HCT116 (cell line): ENCODE data around the gene CLEC4F. TPM values are rescaled to one million over a fixed set of nuclear protein-coding genes. Genes with fewer than 3 reads are reported as not detected.

Experiments
- ATAC-seq: fragments of 200-7000 bp; cut with Tn5 transposase; 2 replicates; pipeline ENCODE4 v1.9.1; 2020; ENCODE audit warnings: mild to moderate bottlenecking, moderate library complexity
- BruUV-seq: library from RNA; stranded (reverse); fragments of 400-500 nt; replicated peaks from 2 replicates; lab custom pipeline; 2021; lab: Mats Ljungman, UMichigan
- CTCF ChIA-PET: fragments of 300-600 bp; sonication (Branson Sonifier 250); formaldehyde crosslinking; loops from one replicate; lab custom pipeline; 2021; ENCODE audit warnings: antibody characterized with exemption; lab: Charles Lee
- POLR2A ChIA-PET: fragments of 300-600, 350-600 bp; sonication (Branson Sonifier 250); formaldehyde crosslinking; loops from one replicate; lab custom pipeline; 2021; ENCODE audit warnings: antibody characterized with exemption; lab: Charles Lee
- RAD21 ChIA-PET, 2 experiments: fragments of 300-600 bp; sonication (Branson Sonifier 250); formaldehyde crosslinking; loops; one replicate each; lab custom pipeline; 2023; ENCODE audit warnings: low total read pairs in 2 of 2; ENCODE audit not compliant: uncharacterized antibody in 2 of 2, unreplicated experiment in 2 of 2, low non-redundant PET in 1 of 2; lab: Charles Lee
- DNase-seq: peaks from one replicate; pipeline ENCODE4 v3.0.0-alpha.2; 2010; ENCODE audit warnings: low read depth, low spot score
- H2AFZ ChIP-seq: fragments of 200-600 bp; shearing (Covaris generic), sonication (generic); 2 replicates; pipeline ENCODE4 v1.6.1; 2017; ENCODE audit warnings: low read depth, mixed run types, mixed read lengths, antibody characterized with exemption, low read length; ENCODE audit not compliant: poor library complexity, severe bottlenecking
- H3K27ac ChIP-seq: 2 replicates; pipeline ENCODE4 v1.5.1; 2012; ENCODE audit warnings: low read depth, low read length
- H3K27me3 ChIP-seq: fragments of 200-600 bp; sonication (generic); 2 replicates; pipeline ENCODE4 v1.6.1; 2016; ENCODE audit warnings: mixed run types, low read length, mixed read lengths; ENCODE audit not compliant: insufficient read depth
- H3K36me3 ChIP-seq, 2 experiments: fragments of 200-500 bp in 1 of 2; fragments of 200-600 bp in 1 of 2; sonication (Bioruptor generic) in 1 of 2; sonication (generic) in 1 of 2; 2 replicates each; pipeline versions ENCODE4 v1.5.1 to v1.6.1; 2014 to 2016; ENCODE audit warnings: low read length in 2 of 2, inconsistent platforms in 1 of 2, mixed read lengths in 1 of 2, mixed run types in 1 of 2; ENCODE audit not compliant: insufficient read depth in 2 of 2, control insufficient read depth in 1 of 2
- H3K4me1 ChIP-seq, 2 experiments: fragments of 200-600 bp in 1 of 2; sonication (generic) in 1 of 2; 2 replicates each; pipeline versions ENCODE4 v1.5.1 to v1.6.1; 2012 to 2017; ENCODE audit warnings: low read length in 2 of 2, inconsistent platforms in 1 of 2, mild to moderate bottlenecking in 1 of 2, mixed read lengths in 1 of 2, mixed run types in 1 of 2, moderate library complexity in 1 of 2; ENCODE audit not compliant: insufficient read depth in 2 of 2, control insufficient read depth in 1 of 2
- H3K4me2 ChIP-seq: fragments of 200-600 bp; sonication (generic); 2 replicates; pipeline ENCODE4 v1.6.1; 2017; ENCODE audit warnings: mixed run types, low read length, mixed read lengths
- H3K4me3 ChIP-seq, 2 experiments: fragments of 200-600 bp in 1 of 2; sonication (generic) in 1 of 2; replicated peaks in 1 of 2; 2 replicates each; pipeline ENCODE4 v1.5.1; 2011 to 2016; ENCODE audit warnings: low read length in 2 of 2, control low read depth in 1 of 2, low read depth in 1 of 2, mild to moderate bottlenecking in 1 of 2, mixed read lengths in 1 of 2, mixed run types in 1 of 2
- H3K79me2 ChIP-seq: fragments of 200-600 bp; sonication (generic); 2 replicates; pipeline ENCODE4 v1.6.1; 2017; ENCODE audit warnings: mild to moderate bottlenecking, mixed run types, low read length, moderate library complexity, mixed read lengths; ENCODE audit not compliant: insufficient read depth
- H3K9ac ChIP-seq: fragments of 200-600 bp; sonication (generic); 2 replicates; pipeline ENCODE4 v1.6.1; 2016; ENCODE audit warnings: low read length, mixed read lengths
- H3K9me2 ChIP-seq: fragments of 200-600 bp; sonication (generic), shearing (Covaris generic); 2 replicates; pipeline ENCODE4 v1.6.1; 2017; ENCODE audit warnings: mixed run types, mild to moderate bottlenecking, moderate library complexity; ENCODE audit not compliant: insufficient read depth
- H3K9me3 ChIP-seq, 2 experiments: fragments of 200-500 bp in 1 of 2; fragments of 200-600 bp in 1 of 2; sonication (Bioruptor generic) in 1 of 2; sonication (generic) in 1 of 2; 2 replicates each; pipeline ENCODE4 v1.6.1; 2014 to 2017; ENCODE audit warnings: low read length in 2 of 2, mixed read lengths in 2 of 2, inconsistent platforms in 1 of 2, low read depth in 1 of 2, mild to moderate bottlenecking in 1 of 2, mixed run types in 1 of 2, moderate library complexity in 1 of 2; ENCODE audit not compliant: control insufficient read depth in 1 of 2, insufficient read depth in 1 of 2
- H4K20me1 ChIP-seq: fragments of 200-600 bp; sonication (generic), shearing (Covaris generic); 2 replicates; pipeline ENCODE4 v1.6.1; 2017; ENCODE audit warnings: mixed run types, mild to moderate bottlenecking, moderate library complexity; ENCODE audit not compliant: insufficient read depth
- CBX3 ChIP-seq: IDR thresholded peaks from 2 replicates; pipeline ENCODE4 v1.6.1; 2012; ENCODE audit warnings: low read depth
- CEBPB ChIP-seq: IDR thresholded peaks from 2 replicates; pipeline ENCODE4 v1.6.1; 2012; ENCODE audit warnings: low read depth
- EZH2 ChIP-seq: fragments of 200-600 bp; sonication (generic); IDR thresholded peaks from 2 replicates; pipeline ENCODE4 v1.6.1; 2017; ENCODE audit warnings: antibody characterized with exemption, mixed run types
- JUND ChIP-seq: IDR thresholded peaks from 2 replicates; pipeline ENCODE4 v1.6.1; 2012
- POLR2AphosphoS5 ChIP-seq: IDR thresholded peaks from 2 replicates; pipeline ENCODE4 v1.6.1; 2011; ENCODE audit warnings: mild to moderate bottlenecking, low read depth, low read length, moderate library complexity
- RAD21 ChIP-seq: IDR thresholded peaks from 2 replicates; pipeline ENCODE4 v1.6.1; 2012; ENCODE audit warnings: low read depth, mild to moderate bottlenecking
- SIN3A ChIP-seq: IDR thresholded peaks from 2 replicates; pipeline ENCODE4 v1.6.1; 2012; ENCODE audit warnings: low read depth
- TCF7L2 ChIP-seq: IDR thresholded peaks from 2 replicates; pipeline ENCODE4 v1.7.0; 2011; ENCODE audit warnings: borderline replicate concordance, inconsistent platforms; ENCODE audit not compliant: insufficient read depth, insufficient read length; ENCODE audit errors: extremely low read depth
- ZFX ChIP-seq: fragments of 450-650 bp; IDR thresholded peaks from 2 replicates; pipeline ENCODE4 v1.6.1; 2017
- intact Hi-C: fragments of 100-400 bp; cut with micrococcal nuclease; formaldehyde crosslinking; loops from 2 replicates; pipeline ENCODE4 v1.10.0; 2022
- total RNA-seq: library from RNA; stranded (reverse); gene quantifications from one replicate; pipeline ENCODE4 v1.2.1, GENCODE V29; 2021; ENCODE audit not compliant: unreplicated experiment

Gene CLEC4F
- total RNA-seq, 1 experiment from 2014 or later: not detected

GRCh38 chr2:70779491-70779890 lies 40.9 kb downstream of the CLEC4F start:
- H3K36me3 ChIP-seq: no peaks in the 10 kb centered on the region
- ChIA-PET CTCF (interaction anchor here (1.1 kb wide), 1 partner anchor 92 kb away, joined by 3 read pairs; no protein-coding TSS in a partner anchor), POLR2A (no interaction called here), RAD21 (no interaction called here)
- no peaks in the 10 kb centered on the region for H3K79me2 ChIP-seq
- peaks cover 0 to 21% of the 10 kb centered on the region in 2 experiments; a peak in 3 of 4 replicates for H3K4me1 ChIP-seq
- no peak overlapping the region for H3K4me2 ChIP-seq
- no peaks in the 10 kb centered on the region for H4K20me1 ChIP-seq
- no peak overlapping the region for H3K27ac ChIP-seq
- no peak overlapping the region for H3K4me3 ChIP-seq
- no peaks in the 10 kb centered on the region for H3K9me3 ChIP-seq
- H2AFZ ChIP-seq: no peak overlapping the region
- no TSS peak for BruUV-seq
- H3K27me3 ChIP-seq: no peaks in the 10 kb centered on the region
- DNase-seq (no peak), ATAC-seq (no peak)
- no peak overlapping the region for H3K9ac ChIP-seq
- intact Hi-C loops: no loop called here
- no peak for TF ChIP-seq JUND
- TF ChIP-seq SIN3A: no peak
- TF ChIP-seq RAD21: no peak
- no peak for TF ChIP-seq POLR2AphosphoS5
- no peak for TF ChIP-seq ZFX
- no peak for TF ChIP-seq EZH2
- no peaks in the 10 kb centered on the region for H3K9me2 ChIP-seq

GRCh38 chr2:70778676-70779075 lies 41.7 kb downstream of the CLEC4F start:
- TF ChIP-seq CEBPB: no peak
- no peak for TF ChIP-seq RAD21
- no peak for TF ChIP-seq CBX3
- TF ChIP-seq JUND: no peak
- TF ChIP-seq TCF7L2: no peak
- H3K9me2 ChIP-seq: no peaks in the 10 kb centered on the region
- DNase-seq (no peak), ATAC-seq (no peak)
- H3K9ac ChIP-seq: no peak overlapping the region
- ChIA-PET CTCF (interaction anchor here (1.0 to 1.5 kb wide), 2 partner anchors 9 to 10 kb away, joined by 4 read pairs; no protein-coding TSS in a partner anchor), RAD21 (no interaction called here), POLR2A (no interaction called here)
- H3K27me3 ChIP-seq: no peaks in the 10 kb centered on the region
- no peak overlapping the region for H2AFZ ChIP-seq
- H4K20me1 ChIP-seq: no peaks in the 10 kb centered on the region
- intact Hi-C loops: no loop called here
- H3K36me3 ChIP-seq: no peaks in the 10 kb centered on the region
- H3K4me1 ChIP-seq: peaks cover 0 to 21% of the 10 kb centered on the region in 2 experiments; a peak in 3 of 4 replicates
- H3K4me3 ChIP-seq: no peak overlapping the region
- no peak overlapping the region for H3K4me2 ChIP-seq
- H3K9me3 ChIP-seq: no peaks in the 10 kb centered on the region
- BruUV-seq: no TSS peak
- no peak overlapping the region for H3K27ac ChIP-seq
- no peaks in the 10 kb centered on the region for H3K79me2 ChIP-seq
